ENCODE results near the gene NAGS. TPM values are rescaled to one million over a fixed set of nuclear protein-coding genes. Genes with fewer than 3 reads are reported as not detected.

The NAGS gene
- total RNA-seq, 1 experiment from 2014 or later = 3.7 TPM

DNA sequence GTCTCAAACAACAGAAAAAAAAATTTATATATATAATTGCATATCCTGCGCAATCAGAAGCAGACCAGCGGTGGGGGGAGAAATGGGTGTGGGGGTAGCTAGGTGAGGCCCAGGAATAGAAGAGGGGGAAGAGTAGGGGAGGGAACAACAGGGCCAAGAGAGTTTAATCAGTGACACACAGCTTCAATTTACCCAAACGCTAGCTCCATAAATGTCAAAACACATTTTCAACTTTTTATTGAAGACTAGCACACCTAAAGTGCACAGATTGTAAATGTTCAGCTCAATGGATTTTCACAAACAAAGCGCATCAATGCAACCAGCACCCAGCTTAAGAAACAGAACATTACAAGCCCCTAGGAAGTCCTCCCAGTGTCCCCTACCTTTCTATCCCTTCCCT is 24.8 kb upstream of the NAGS start:
- Histone ChIP-seq H3K56ac (ENCODE audit: insufficient read length, low read depth, low read length) (no peak overlapping the region), H3K4me1 (ENCODE audit: insufficient read depth, low read length) (no peaks in the 10 kb centered on the region; the same call in 1 of the 2 replicates), H3K23me2 (ENCODE audit: insufficient read length, low read depth, low read length, poor library complexity, severe bottlenecking) (peaks cover 7% of the 10 kb centered on the region), H3K27ac (ENCODE audit: insufficient read length, low read depth, low read length) (no peak overlapping the region), H3K23ac (ENCODE audit: insufficient read length, low read depth, low read length) (no peak overlapping the region), H4K8ac (replicated peaks; ENCODE audit: insufficient read length, low read depth, low read length) (no peak overlapping the region), H3K4ac (ENCODE audit: low read depth, low read length) (no peak overlapping the region), H2AK5ac (ENCODE audit: insufficient read length, low read length) (no peak overlapping the region), H3K4me2 (ENCODE audit: insufficient read depth, insufficient read length, low read length) (no peak overlapping the region), H3T11ph (ENCODE audit: low read length) (no peak overlapping the region), H3K79me1 (ENCODE audit: insufficient read depth, low read depth, low read length, poor library complexity, severe bottlenecking) (no peaks in the 10 kb centered on the region), H2BK12ac (ENCODE audit: insufficient read length, low read depth, low read length) (no peak overlapping the region), H3K9ac (ENCODE audit: extremely low read depth, insufficient read length, low read length) (no peak overlapping the region), H4K20me1 (ENCODE audit: control insufficient read depth, insufficient read depth, insufficient read length) (no peaks in the 10 kb centered on the region), H2BK15ac (ENCODE audit: low read depth, low read length) (no peak overlapping the region), H3K79me2 (ENCODE audit: insufficient read depth, low read length) (no peaks in the 10 kb centered on the region), H2BK5ac (ENCODE audit: insufficient read length, low read length) (no peak overlapping the region), H4K91ac (ENCODE audit: insufficient read length, low read depth, low read length) (no peak overlapping the region), H4K5ac (ENCODE audit: insufficient read length, low read depth, low read length) (no peak overlapping the region), H3K9me3 (ENCODE audit: control insufficient read depth, low read depth, low read length) (no peaks in the 10 kb centered on the region), H2BK120ac (ENCODE audit: low read depth, low read length, poor library complexity, severe bottlenecking) (no peak overlapping the region), H2BK20ac (ENCODE audit: low read depth, low read length, poor library complexity, severe bottlenecking) (no peak overlapping the region), H3K27me3 (ENCODE audit: insufficient read depth, low read length) (peaks cover 3% of the 10 kb centered on the region; the same call in 1 of the 2 replicates), H2AFZ (ENCODE audit: low read length) (no peak overlapping the region), H3K14ac (ENCODE audit: insufficient read depth, low read length) (no peak overlapping the region), H3K18ac (ENCODE audit: insufficient read length, low read depth, low read length) (no peak overlapping the region)
- Mint-ChIP-seq H3K9me3 (no peaks in the 10 kb centered on the region), H3K4me3 (no peak overlapping the region), H3K27me3 (ENCODE audit: low read depth) (peaks cover 59% of the 10 kb centered on the region), H3K36me3 (ENCODE audit: insufficient read depth in 1 of 3, low read depth in 3 of 3) (no peaks in the 10 kb centered on the region), H3K27ac (no peak overlapping the region), H3K4me1 (peaks cover 4 to 9% of the 10 kb centered on the region in 2 experiments; a peak in 1 of 4 replicates)
- no peak for DNase-seq
- TF ChIP-seq CTCF (conservative IDR thresholded peaks at IDR 0.05) = no peak
- WGBS (ENCODE audit: extremely low coverage, insufficient read length, low lambda C conversion rate) = no CpG with 5 or more reads among the region's 4 CpGs
